HG03196 (cell line): ENCODE results near the gene TMEM150A.
"Not testable (repeated sequence)": the region's sequence is repeated elsewhere in the genome, so short reads cannot be mapped to it uniquely, and the experiment has no call there.

Source experiments
- ATAC-seq: cut with Tn5 transposase; IDR thresholded peaks from one replicate; pipeline ENCODE4 v1.9.1; 2021; ENCODE audit not compliant: unreplicated experiment

TMEM150A gene

GRCh38 chr2:85613717-85614515, 11.4 kb upstream of the TMEM150A start:
- no peak for ATAC-seq

- peak; percentile 80 for ATAC-seq
Measured at GRCh38 chr2:85611705-85612587, 9.4 kb upstream of the TMEM150A start, which contains the start of gene C2orf68. C2orf68 (minus strand) TSS chr2:85612066; CDS start chr2:85611984, 82 bp downstream.

GRCh38 chr2:85611217-85611704, 8.8 kb upstream of the TMEM150A start:
- peak; percentile 7 for ATAC-seq

GRCh38 chr2:85607268-85608215, 5.0 kb upstream of the TMEM150A start:
- ATAC-seq: no peak

GRCh38 chr2:85606116-85606455, 3.6 kb upstream of the TMEM150A start:
- no peak for ATAC-seq

GRCh38 chr2:85605406-85606115, 3.1 kb upstream of the TMEM150A start:
- ATAC-seq: no peak

GRCh38 chr2:85604568-85605339, 2.3 kb upstream of the TMEM150A start:
- ATAC-seq: no peak

- ATAC-seq: not testable (repeated sequence)
Measured at GRCh38 chr2:85604133-85604444, 1.6 kb upstream of the TMEM150A start.

GRCh38 chr2:85601771-85602475, 575 bp downstream of the TMEM150A start:
- ATAC-seq: peak; percentile 26

GRCh38 chr2:85600951-85601770, 1.3 kb downstream of the TMEM150A start:
- ATAC-seq: no peak

GRCh38 chr2:85600235-85600575, 2.3 kb downstream of the TMEM150A start:
- ATAC-seq: no peak

- no peak for ATAC-seq
Measured at GRCh38 chr2:85599468-85600234, 2.8 kb downstream of the TMEM150A start.

GRCh38 chr2:85598594-85599340, 3.7 kb downstream of the TMEM150A start:
- ATAC-seq: no peak

GRCh38 chr2:85597241-85597640, 5.3 kb downstream of the TMEM150A start:
- no peak for ATAC-seq

GRCh38 chr2:85596486-85597143, 5.9 kb downstream of the TMEM150A start:
- no peak for ATAC-seq

GRCh38 chr2:85596026-85596333, 6.5 kb downstream of the TMEM150A start:
- ATAC-seq: no peak
